T-helper 2 cell (primary cell): ENCODE results near the gene ANAPC2.

Experiments
- DNase-seq, 5 experiments: peaks; one replicate each; pipeline versions ENCODE4 v3.0.0 to v3.0.0-alpha.2; 2012 to 2022

The ANAPC2 gene

DNA sequence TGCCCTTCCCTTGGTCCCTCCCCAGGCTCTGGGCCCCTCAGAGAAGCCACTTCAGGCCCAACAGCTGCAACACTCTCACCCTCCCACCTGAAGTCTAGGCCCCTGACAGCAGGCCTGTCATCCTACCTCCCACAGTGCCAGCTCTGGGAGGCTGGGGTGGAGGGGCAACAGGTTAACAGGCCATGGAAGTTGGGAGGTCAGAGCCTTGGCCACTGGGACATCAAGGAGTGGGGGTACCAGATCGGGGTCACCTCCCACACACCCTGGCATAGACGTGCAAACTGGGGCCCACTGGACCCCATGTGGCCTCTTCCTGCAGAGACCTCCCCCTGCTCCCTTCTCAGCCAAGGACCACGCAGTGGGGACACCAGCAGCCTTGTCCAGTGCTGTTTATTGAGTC is 2.9 kb upstream of the ANAPC2 start:
- DNase-seq = no peak

DNA sequence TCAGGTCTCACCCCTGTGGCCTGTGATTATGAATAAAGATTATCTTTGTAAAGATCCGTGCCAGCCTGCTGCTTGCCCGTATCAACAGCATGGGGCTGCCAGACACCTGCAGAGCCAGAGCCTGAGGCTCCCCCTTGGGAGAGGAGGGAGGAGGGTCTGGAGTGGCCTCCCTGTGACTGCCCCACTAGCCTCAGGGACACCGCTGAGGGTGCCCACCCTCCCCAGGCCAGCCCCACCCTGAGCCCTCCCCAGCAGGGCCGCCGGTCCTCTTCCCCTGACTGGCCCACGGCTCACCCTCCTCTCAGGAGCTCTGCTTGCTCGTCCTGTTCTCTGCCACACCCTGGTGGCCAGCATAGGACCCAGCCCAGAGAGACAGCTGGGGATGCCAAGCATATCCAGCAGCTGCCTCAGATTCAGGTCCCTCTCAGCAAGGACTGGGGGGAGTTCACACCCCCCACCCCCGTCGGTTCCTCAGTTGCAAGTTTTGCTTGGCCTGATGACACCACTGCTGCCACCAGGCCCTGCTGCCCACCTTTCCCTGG is 2.0 kb upstream of the ANAPC2 start:
- no peak for DNase-seq

DNA sequence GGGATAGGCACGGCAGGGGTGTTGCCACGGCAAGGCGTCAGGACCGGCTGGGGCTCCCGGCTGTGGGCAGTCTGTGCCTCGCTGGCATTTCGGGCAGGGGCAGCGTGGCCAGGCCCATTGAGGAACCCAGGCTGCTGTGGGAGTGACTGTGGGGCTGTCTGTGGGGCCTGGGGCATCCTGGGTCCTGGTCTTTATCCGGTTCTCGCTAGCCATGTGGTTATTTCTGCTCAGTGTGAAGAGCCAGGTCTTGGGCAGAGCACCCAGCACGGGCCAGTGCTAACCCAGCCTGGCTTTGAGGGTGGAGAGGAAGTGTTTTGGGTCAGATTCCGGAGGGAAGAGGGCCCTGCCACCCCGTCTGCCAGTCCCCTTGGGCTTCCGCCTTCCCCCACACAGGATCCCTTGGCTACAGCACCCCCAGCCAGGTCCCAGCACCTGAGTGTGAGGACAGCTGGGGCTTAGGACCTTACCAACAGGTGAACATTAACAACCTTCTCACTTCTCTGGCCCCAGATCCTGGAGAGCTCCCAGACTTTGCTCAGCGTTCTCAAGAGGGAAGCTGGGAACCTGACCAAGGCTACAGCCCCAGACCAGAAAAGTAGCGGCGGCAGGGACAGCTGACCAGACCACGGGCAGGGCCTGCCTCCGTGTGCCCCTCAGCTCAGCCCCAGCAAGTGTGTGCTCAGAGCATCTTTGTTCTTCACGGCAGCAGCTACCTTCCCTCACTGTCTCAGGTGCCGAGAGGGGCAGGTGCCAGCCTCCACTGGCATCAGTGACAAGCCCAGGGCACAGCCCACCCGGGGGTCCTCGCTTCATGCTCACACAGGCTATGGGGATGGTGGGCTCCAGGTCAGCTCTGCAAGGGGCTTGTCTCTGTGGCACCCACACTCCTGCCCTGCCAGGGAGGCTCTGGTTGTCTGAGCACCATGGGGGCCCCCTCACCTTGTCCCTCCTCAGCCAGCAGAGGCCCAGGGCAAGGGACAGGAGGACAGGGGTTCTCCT is 1.2 kb upstream of the ANAPC2 start:
- no peak for DNase-seq

DNA sequence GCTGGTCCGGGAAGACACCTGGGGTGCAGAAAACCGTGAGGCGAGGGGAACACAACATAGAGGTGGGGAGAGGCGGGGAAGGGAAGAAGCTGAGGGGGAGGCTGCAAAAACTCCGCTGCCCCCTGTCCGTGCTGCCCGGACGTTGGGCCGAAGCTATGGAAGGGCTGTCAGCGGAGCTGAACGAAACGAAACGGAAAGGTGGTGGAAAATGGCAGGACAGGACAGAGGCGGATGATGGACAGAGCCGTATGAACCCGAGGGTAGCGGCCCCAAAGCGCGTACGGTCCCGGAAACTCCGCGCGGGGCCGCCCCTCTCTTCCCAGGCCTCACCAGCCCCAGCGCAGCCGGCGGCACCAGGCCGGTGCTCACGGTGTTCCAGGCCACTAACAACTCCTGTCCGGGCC is 272 bp downstream of the ANAPC2 start:
- no peak for DNase-seq

DNA sequence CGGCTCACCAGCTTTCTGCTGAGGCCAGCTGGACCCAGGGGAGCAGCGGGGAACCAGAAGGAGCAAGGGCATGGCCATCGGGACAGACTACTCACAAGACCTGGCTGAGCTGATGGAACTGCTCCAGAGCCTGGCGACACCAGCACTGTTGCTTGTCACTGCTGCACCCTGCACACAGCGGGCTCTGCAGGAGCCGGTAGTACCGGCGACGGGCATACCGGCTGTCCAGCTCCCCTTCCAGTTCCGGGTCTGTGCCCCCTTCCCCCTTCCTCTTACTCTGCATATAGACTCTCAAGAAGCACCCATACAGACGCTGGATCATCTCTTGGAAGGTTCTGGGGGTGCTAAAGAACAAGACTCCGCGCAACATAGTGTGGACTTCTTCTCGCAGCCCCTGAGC is 974 bp downstream of the ANAPC2 start:
- DNase-seq = no peak

DNA sequence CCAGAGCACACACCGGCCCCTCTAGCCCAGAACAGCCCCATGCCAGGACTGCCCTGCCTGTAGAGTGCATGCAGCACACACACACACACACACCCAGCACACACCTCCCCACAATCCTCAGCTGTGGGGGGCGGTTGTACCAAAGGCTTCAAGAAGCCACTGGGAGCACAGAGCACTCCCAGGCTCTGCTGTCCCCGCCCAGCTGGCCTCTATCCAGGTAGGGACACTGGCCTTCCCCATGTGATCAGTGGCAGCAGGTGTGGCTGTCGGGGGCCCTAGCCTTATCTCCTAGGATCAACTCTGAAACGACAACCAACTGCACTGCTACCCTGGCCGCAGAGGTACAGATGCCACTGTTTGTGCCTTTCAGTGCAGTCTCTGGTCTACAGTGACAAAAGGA is 2.0 kb downstream of the ANAPC2 start:
- DNase-seq = no peak

DNA sequence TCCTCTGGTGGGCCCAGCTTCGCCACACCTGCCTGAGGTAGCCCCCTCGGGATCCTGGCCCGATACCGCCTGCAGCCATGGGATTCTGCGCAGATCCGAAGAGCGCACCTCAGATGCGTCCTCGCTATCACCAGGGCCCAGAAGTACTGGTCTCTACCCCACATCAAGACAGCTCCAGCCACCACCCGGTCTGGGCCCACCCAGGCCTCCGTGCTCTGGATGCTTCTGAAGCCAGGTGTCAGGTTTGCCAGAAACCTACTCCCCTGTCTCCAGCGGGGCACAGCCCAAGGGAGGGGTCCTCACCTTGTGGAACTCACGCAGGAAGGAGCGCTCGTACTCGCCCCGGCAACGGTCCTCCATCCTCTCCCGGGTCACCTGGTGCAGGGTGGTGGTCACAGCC is 2.4 kb downstream of the ANAPC2 start:
- DNase-seq = no peak

DNA sequence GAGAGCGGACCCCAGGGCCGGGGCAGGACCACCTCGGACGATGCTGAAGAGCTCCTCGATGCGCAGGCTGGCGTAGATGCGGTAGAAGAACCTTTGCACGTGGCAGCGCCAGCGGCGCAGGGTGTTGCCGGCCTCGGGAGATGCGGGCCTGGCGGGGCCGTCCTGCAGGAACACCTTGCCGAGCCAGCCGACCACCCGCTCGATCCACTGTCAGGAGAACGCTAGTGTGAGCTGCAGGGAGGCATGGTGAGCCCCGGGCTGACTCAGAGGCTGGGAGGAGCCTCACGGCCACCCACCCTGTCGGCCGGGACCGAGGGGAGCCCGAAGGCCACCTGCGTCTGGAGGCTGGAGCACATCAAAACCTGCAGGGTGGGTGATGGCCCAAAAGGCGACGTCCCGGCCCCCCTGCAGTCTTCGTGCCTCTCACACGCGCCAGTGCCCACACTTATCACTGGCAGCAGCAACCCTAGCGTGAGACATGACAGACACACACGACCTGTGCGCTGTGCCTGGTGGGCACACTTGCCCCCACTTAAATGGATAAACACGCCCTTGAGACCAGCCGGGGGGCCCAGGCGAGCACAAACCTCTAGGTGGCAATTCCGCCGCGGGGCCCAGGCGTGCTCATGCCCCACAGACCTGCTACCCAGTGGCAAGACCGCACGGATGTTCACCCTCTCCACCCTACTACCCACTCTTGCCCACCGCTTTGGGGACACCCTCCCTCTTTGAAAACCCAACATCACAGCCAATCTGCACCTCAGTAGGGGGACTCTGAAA is 3.3 kb downstream of the ANAPC2 start:
- DNase-seq = no peak

DNA sequence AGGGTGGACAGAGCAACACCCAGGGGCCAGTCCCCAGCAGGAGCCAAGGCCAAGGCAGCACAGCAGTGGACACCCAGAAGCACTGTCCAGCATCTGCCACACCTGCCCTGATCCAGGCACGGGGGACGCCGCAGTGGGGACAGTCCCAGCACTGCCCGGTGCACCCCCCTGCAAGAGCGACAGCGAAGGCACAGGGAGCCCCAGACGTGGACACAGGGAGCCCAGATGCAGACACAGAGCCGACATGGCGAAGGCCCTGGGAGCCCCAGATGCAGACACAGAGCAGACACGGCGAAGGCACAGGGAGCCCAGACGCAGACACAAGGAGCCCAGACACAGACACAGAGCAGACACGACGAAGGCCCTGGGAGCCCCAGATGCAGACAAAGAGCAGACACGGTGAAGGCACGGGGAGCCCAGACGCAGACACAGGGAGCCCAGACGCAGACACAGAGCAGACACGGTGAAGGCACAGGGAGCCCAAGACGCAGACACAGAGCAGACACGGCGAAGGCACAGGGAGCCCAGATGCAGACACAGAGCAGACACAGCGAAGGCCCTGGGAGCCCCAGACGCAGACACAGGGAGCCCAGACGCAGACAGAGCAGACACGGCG is 4.3 kb downstream of the ANAPC2 start:
- no peak for DNase-seq

DNA sequence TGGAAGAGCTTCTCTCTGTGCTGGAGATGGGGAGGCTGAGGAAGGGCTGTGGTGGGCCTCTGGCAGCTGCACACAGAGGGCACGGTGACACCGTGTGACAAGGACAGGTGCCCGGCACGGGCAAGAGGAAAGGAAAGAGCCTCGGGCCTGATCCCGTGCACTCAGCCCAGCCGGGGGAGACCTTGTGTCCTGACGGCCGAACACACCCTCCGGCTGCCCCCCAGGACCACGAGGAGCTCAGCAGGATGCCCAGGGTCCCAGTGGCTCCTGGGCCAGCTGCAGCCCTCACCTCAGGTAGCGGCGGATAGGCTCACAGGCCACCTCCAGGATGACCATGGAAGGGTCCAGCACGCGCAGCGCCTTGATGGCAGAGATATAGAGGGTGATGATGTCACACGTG is 5.5 kb downstream of the ANAPC2 start:
- DNase-seq = no peak

DNA sequence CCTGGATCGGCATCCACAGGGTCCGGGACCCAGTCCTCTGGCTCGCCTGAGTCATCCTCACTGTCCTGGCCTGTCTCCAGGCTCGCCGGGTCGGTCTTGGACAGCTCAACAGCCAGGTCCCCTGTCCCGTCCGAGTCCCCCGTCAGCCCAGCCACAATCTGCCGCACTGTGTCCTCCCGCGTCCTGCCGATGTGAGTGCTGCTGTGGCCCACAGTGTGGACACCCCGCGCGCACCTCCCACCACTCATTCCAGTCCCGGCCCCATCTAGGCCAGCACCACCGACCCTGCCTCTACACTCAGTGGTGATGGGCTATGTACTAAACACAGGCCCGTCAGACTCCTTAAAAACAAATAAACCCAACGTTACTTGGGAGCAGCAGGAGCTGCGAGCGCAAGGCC is 6.7 kb downstream of the ANAPC2 start:
- no peak for DNase-seq

DNA sequence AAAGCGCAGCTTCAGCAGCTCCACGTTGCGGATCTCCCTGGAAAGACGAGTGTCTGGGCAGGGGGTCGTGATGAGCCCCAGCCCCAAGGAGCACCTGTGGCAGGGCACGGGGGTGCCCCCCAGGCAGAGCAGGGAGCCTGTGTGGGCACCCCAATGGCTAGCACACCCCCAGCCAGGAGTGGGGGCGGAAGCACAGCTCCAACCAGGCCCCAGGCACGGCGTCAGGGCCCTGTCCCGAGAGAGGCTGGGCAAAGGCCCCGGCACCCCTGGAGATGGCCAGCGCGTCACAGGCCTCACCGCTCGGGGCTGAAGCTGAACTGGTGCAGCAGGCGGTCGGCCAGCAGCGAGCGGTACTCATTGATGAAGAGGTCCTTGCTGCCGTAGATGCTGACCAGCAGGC is 7.9 kb downstream of the ANAPC2 start:
- DNase-seq = no peak

DNA sequence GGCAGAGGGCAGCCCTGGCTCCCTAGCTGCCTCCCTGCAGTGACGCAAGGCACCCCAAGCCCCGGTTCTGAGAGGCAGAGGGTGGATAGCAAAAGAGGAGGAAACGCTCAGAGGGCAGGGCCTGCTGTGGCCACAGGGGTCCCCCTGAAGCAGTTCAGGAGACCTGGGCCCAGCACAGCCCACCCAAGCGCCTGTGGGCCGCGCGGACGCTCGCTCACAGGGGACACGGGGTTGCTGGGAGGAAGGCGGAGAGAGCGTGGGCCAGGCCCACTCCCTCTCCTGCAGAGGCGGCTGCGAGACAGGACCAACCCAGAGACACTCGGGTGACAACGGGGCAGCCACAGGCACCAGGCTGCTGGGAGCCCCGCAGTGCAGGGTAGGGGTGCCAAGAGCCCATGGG is 8.6 kb downstream of the ANAPC2 start:
- no peak for DNase-seq

DNA sequence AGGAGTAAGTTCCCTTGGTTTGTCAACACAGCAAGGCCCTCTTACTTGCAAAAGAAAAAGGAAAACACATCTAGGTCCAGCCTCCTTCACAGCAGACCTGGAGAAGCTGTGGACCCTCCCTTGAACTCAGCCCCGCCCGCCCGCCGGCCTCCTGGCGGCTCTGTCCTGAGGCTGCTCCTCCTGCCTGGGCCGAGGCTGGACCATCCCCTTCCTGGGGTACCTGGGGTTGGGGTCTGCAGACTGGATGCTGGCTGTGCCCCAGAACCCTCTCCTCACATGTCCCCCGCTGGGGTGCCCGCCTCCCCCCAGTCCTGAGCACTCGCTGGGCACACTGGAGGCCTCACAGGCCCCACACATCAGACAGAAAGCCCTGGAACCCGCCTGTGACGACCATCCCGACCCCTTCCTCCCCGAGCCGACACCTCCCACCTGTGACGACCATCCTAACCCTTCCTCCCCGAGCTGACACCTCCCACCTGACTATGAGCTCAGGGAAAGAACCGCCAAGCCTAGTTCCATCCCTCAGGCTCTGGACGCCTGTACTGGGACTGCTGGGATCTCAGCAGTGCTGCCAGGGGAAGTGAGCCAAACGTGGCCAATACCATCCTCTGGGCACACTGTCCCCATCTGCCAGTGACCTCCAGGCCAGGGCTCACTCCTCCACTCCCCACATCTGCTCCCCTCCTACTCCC is 9.3 kb downstream of the ANAPC2 start:
- no peak for DNase-seq

DNA sequence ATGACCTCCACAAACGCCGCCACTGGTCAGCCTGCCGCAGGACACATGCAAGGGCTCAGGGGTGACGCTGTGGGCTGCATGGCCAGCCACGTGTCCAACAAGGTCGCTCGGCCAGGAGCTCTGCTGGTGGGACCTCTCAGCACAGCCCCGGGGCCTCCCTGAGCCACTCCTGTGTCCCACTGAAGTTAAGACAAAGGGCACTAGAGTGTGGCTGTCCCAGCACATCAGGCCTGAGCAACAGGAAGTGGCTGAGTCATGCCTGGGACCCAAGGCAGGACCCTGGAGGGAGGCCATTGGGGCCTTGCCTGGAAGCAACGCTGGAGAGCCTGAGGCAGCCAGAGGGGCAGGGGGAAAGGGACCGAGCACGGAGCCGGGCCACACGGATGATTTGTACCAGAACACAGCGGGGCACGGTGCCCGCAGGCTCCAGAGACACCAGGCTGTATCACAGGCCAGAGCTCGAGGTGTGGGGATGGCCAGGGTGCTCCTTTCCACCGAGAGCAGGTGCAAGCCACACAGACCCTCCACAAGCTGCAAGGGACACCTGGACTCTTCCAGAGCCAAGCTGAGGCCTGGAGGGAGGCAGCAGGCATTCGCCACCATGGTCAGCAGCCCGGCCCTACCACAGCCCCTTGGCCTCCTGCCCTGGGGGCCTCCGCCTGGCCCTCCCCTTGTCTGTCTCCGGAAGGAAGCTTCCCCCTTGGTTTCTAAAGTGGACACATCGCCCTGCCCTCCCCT is 10.0 kb downstream of the ANAPC2 start:
- no peak for DNase-seq

DNA sequence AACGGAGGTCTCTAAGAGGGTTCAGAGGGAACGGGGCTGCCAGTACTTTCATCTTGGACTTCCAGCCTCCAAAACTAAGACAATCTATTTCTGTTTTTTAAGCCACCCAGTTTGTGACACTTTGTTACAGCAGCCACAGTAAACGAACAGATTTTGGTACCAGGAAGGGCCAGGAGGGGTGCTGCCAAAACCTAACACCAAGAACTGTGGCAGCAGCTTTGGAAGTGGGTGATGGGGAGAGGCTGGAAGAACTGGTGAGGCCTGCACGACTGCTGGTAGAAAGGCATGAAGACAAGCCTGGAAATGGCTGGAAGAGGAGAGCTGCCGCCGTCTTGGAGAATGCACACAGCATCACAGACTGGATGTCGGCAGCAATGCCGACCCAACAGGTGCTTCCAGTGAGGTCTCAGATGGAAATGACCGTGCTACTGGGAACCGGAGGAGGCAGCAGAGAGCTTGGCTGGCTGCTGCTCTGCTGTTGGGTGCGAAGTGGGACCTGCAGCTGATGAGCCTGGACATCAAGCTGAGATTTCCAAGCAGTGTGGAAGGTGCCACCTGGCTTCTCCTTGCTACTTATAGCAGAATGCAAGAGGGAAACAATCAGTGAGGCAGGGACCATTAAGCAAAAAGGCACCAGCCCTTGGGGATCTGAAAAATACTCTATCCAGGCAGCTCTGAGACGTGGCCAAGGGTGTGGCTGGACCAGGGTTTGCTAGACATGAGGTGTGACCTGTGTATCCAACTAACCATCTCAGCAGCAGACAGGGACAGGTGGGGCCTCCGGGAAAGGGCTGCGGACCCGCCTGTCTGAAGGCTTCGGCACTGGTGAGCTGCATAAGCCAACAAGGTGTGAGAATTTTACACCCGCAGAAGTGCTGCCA is 11.8 kb downstream of the ANAPC2 start:
- DNase-seq = peak in 1 of 5 experiments; percentile 47

DNA sequence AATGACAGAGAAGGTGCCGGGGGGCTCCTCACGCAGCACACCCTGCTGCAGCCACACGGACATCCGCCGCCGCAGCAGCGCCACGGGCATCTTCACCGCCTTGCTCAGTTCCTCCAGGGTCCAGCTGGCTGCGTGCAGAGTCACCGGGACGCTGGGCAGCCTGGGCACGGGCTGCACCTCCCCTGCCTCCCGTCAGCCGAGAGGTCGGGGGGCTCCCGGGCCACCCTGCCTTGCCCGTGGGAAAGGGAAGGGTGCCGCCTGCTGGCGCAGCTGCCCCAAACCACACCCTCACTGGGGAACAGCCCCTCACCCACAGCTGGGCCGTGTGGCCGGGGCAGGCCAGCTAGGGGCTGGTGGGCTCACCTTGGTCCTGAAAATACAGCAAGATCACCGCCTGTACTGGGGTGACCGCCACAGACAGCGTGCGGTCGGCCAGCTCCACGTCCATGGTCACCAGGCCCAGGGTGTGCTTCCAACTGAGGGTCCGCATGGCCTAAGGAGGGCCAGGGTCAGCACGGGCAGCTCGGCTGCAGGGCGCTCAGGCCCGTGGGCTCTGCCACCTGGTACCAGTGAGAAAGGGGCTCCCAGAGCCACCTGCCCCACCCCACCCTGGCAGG is 12.9 kb downstream of the ANAPC2 start:
- no peak for DNase-seq

DNA sequence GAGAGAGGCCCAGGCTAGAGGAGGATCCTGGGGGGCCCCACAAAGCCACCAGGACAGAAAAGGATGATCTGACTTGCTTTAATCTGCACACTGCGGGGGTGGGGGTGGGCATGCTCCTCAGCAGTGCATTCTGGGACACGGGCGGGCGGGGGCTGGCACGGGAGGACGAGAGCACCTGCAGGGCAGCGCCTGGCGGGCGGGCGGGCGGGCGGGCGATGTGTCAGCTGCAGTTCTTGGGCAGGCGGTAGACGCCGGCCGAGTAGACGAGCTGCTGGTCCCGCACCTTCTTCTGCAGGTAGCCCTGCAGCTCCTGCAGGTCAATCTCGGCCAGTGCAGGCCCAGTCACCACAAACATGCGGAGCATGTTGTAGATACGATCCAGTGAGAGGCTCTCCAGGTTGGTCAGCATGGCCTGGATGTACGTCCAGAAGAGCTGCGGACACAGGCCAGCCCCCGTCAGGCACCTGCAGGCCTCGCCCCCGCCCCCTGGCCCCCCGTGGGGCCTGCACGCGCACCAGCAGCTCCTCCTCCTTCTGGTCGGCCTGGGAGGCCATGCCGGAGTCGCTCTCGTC is 13.6 kb downstream of the ANAPC2 start:
- DNase-seq = no peak

DNA sequence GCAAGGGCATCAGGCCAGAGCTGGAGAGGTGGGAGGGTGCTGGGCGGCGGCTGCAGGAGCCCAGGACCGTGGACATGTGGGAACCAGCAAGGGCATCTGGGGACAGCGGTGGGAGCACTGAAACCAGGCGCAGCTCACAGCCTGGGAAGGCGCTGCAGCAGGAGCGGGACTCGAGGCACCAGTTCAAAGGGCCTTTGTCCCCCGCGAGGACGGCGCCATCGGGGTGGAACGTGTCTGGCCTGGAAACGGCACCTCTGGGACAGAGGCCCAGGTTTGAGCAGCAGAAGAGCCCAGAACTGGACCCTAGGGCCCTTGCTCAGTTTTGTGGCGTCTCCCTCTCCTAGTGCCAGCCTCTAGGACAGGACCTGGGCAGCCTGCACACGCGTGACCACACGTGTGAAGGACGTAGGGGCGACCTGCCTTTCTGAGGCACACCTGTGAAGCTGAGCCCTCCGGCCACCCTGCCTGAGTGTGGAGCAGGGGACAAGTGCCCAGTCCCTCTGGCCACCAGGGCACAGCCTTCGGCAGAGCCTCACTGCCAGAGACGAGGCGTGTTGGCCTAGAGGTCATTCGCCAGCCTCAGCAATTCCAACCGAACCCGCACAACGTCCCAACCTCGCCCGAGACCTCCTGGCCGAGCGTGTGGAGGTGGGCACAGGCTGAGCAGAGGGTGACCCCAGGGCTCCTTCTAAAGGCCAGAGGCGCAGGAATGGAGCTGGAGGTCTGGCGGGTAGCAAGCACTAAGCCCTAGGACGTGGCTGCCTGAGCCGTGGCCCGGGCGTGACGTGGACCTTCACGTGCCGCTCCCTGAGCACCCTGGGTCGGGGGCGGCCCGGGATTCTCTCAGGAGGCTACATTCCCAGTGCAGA is 14.3 kb downstream of the ANAPC2 start:
- no peak for DNase-seq
